GM18507 (cell line): ENCODE results near the gene GPR55.
"Not testable (repeated sequence)": the region's sequence is repeated elsewhere in the genome, so short reads cannot be mapped to it uniquely, and the experiment has no call there.

Source experiments
- DNase-seq: peaks from one replicate; pipeline ENCODE4 v3.0.0; 2011; ENCODE audit warnings: low read depth; ENCODE audit not compliant: insufficient read length; ENCODE audit errors: extremely low spot score
- FAIRE-seq: peaks from 2 replicates; lab custom pipeline; 2011; peaks lifted over from hg19 to GRCh38; lab: Jason Lieb, UNC

GPR55 gene

GRCh38 chr2:230938098-230938497 lies 13.1 kb upstream of the GPR55 start:
- FAIRE-seq (no peak), DNase-seq (no peak)

GRCh38 chr2:230937362-230937761 lies 12.3 kb upstream of the GPR55 start:
- FAIRE-seq (no peak), DNase-seq (no peak)

GRCh38 chr2:230936243-230936642 lies 11.2 kb upstream of the GPR55 start:
- not testable (repeated sequence) for FAIRE-seq, DNase-seq

GRCh38 chr2:230935130-230935430 lies 10.0 kb upstream of the GPR55 start:
- FAIRE-seq = no peak
- no peak for DNase-seq

- DNase-seq (no peak), FAIRE-seq (no peak)
These were observed 9.4 kb upstream of the GPR55 start for GRCh38 chr2:230934231-230935129.

- no peak for FAIRE-seq
These were observed 8.6 kb upstream of the GPR55 start for GRCh38 chr2:230933521-230934180.

GRCh38 chr2:230932556-230933511 lies 7.8 kb upstream of the GPR55 start:
- DNase-seq (no peak), FAIRE-seq (no peak)

More at GRCh38 chr2:230933521-230934180, 8.6 kb upstream of the GPR55 start:
- no peak for DNase-seq

- DNase-seq (no peak), FAIRE-seq (no peak)
These were observed 6.7 kb upstream of the GPR55 start for GRCh38 chr2:230931556-230932231.

- FAIRE-seq = no peak
- no peak for DNase-seq
These were observed 6.0 kb upstream of the GPR55 start for GRCh38 chr2:230930928-230931555.

- no peak for FAIRE-seq
These were observed 5.2 kb upstream of the GPR55 start for GRCh38 chr2:230930149-230930780.

GRCh38 chr2:230929381-230930148 lies 4.5 kb upstream of the GPR55 start:
- FAIRE-seq = peak; percentile 41
- DNase-seq = no peak

More at GRCh38 chr2:230930149-230930780, 5.2 kb upstream of the GPR55 start:
- DNase-seq = no peak

GRCh38 chr2:230928701-230929380 lies 3.8 kb upstream of the GPR55 start:
- DNase-seq = no peak
- no peak for FAIRE-seq

GRCh38 chr2:230927711-230928341 lies 2.8 kb upstream of the GPR55 start:
- no peak for FAIRE-seq
- no peak for DNase-seq

- peak; percentile 12 for FAIRE-seq
These were observed 1.1 kb upstream of the GPR55 start for GRCh38 chr2:230925879-230926765.

GRCh38 chr2:230925443-230925878 lies 419 bp upstream of the GPR55 start:
- FAIRE-seq (peak; percentile 92), DNase-seq (no peak)

More at GRCh38 chr2:230925879-230926765, 1.1 kb upstream of the GPR55 start:
- DNase-seq = no peak

GRCh38 chr2:230924092-230924469 lies 961 bp downstream of the GPR55 start:
- DNase-seq (no peak), FAIRE-seq (no peak)
